HG03565 (cell line): Measurements from ENCODE around the gene ACAP3.
A peak's percentile ranks its signal among the peaks of the same experiment; 100 is the strongest.

Experiments used
- ATAC-seq: cut with Tn5 transposase; IDR thresholded peaks from one replicate; pipeline ENCODE4 v1.9.1; 2021; ENCODE audit warnings: mild to moderate bottlenecking, moderate library complexity; ENCODE audit not compliant: unreplicated experiment

The ACAP3 gene

GRCh38 chr1:1332031-1332755 lies 24.5 kb upstream of the ACAP3 start:
- no peak for ATAC-seq

GRCh38 chr1:1331068-1331965 lies 23.6 kb upstream of the ACAP3 start, which contains the start of gene TAS1R3:
TSS of gene TAS1R3 (plus strand) at chr1:1331280. CDS start at chr1:1331346, 66 bp downstream.
- no peak for ATAC-seq

GRCh38 chr1:1330366-1331067 lies 22.8 kb upstream of the ACAP3 start:
- ATAC-seq, result no peak

- ATAC-seq, result no peak
Measured at GRCh38 chr1:1329304-1330210, 21.8 kb upstream of the ACAP3 start.

GRCh38 chr1:1328254-1328653 lies 20.5 kb upstream of the ACAP3 start:
- no peak for ATAC-seq

- ATAC-seq, result no peak
Measured at GRCh38 chr1:1327291-1327690, 19.6 kb upstream of the ACAP3 start.

GRCh38 chr1:1326075-1326605 lies 18.4 kb upstream of the ACAP3 start:
- no peak for ATAC-seq

- no peak for ATAC-seq
Measured at GRCh38 chr1:1325288-1326074, 17.8 kb upstream of the ACAP3 start.

GRCh38 chr1:1324524-1325287 lies 17.0 kb upstream of the ACAP3 start, which contains the start of the genes CPTP and INTS11:
TSS of gene CPTP (plus strand) at chr1:1324802. CDS start at chr1:1326911, 2,109 bp downstream.
TSS of gene INTS11 (minus strand) at chr1:1324660. CDS start at chr1:1324608, 52 bp downstream.
- peak; percentile 77 for ATAC-seq

GRCh38 chr1:1324084-1324523 lies 16.4 kb upstream of the ACAP3 start:
- peak; percentile 27 for ATAC-seq

GRCh38 chr1:1322952-1323351 lies 15.2 kb upstream of the ACAP3 start:
- ATAC-seq, result no peak

- no peak for ATAC-seq
Measured at GRCh38 chr1:1322418-1322817, 14.7 kb upstream of the ACAP3 start.

- ATAC-seq, result no peak
Measured at GRCh38 chr1:1321477-1321876, 13.7 kb upstream of the ACAP3 start.

- no peak for ATAC-seq
Measured at GRCh38 chr1:1320666-1321448, 13.1 kb upstream of the ACAP3 start.

GRCh38 chr1:1319646-1319941 lies 11.9 kb upstream of the ACAP3 start:
- no peak for ATAC-seq

GRCh38 chr1:1318777-1319645 lies 11.3 kb upstream of the ACAP3 start:
- no peak for ATAC-seq
